ENCODE measurements around the gene HDAC7.
"Not testable (repeated sequence)": the region's sequence is repeated elsewhere in the genome, so short reads cannot be mapped to it uniquely, and the experiment has no call there.

HDAC7 gene

DNA sequence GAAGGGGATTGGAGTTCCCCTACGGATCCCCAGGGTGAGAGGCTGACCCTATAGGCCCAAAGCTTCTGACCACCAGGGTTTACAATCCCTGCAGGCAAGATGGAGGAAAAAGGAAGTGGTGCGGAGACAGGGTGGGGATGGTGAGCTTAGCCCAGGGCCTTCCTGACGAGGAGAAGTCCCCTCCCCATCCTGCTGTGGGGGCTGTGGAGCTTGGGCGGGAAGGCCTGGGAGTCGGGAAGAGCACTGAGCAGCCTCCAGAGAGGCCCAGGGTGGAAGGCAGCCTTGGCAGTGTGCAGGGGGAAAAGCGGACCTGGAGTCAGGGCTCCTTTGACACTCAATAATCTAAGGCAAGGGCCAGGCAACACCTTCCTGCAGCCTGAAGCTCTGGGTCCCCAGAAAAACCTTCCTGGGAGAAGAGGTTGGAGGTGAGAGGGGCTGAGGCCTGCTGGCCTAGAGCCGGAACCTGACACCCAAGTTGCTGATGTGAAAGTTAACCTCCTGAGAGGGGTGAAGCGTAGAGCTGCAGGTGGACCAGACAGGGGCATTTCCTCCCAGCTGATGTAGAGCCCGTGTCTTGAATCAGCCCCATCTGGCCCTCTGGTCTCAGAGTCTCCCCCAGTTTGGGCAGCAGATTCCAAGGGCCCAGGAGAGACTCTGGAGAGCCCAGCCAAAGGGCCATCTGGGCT is 6.0 kb downstream of the HDAC7 start:
- H3K9ac ChIP-seq (ENCODE audit: low read depth in 1 of 2, low read length in 2 of 2), result peak overlapping the region; percentile 73 to 78
- H3K36me3 ChIP-seq (ENCODE audit: control insufficient read depth in 2 of 2, insufficient read depth in 2 of 2, low read length in 2 of 2), result no peaks in the 10 kb centered on the region
- H3K9me3 ChIP-seq (ENCODE audit: control insufficient read depth in 2 of 2, low read length in 2 of 2), result no peaks in the 10 kb centered on the region
- H3K4me3 ChIP-seq (ENCODE audit: low read length in 2 of 2), result peak overlapping the region; percentile 65 to 73
- no peaks in the 10 kb centered on the region for H3K27me3 ChIP-seq (ENCODE audit: control insufficient read depth in 2 of 2, insufficient read depth in 2 of 2, low read length in 2 of 2)
- H3K4me1 ChIP-seq (ENCODE audit: control insufficient read depth in 2 of 2, insufficient read depth in 2 of 2, low read length in 2 of 2), result peaks cover 60 to 76% of the 10 kb centered on the region in 2 donors
- peak overlapping the region; percentile 90 to 94 for H3K27ac ChIP-seq (ENCODE audit: low read depth in 2 of 2, low read length in 2 of 2)

DNA sequence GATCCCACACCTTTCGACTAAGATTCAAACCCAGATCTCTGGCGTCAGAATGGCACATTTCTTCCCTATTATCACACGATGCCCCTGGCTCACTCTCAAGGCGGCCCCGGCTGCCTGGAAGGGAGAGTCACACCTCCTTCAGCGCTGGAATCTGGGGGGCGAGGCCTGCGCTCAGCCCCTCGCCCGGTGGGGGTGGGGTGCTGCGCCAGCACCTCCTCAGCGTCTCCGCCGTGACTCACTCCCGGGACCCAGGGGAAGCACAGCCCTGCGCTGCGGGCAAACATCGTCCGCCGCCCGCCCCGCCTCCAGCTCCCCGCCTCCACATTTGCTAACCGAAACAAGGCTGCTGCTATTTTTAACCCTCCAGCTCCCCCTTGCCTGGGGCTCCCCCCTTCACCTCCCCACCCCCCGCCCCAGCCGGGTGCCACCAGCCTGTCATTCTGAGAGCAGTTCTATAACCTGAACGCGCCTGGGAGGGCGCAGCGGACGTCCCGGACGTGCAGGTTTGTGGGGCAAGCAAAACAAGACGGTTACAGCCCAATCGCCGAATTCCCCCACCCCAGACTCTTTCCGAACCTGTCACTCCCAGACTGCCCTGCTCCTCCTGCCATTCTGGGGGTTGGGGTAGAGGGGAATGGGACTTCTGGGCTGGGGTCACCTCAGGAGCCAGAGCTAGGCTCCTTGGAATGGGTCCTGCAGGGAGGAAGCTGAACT is 6.7 kb downstream of the HDAC7 start:
- H3K27me3 ChIP-seq (ENCODE audit: control insufficient read depth in 2 of 2, insufficient read depth in 2 of 2, low read length in 2 of 2), result no peaks in the 10 kb centered on the region
- peak overlapping the region; percentile 65 to 76 for H3K4me3 ChIP-seq (ENCODE audit: low read length in 2 of 2)
- H3K9me3 ChIP-seq (ENCODE audit: control insufficient read depth in 2 of 2, low read length in 2 of 2), result no peaks in the 10 kb centered on the region
- H3K27ac ChIP-seq (ENCODE audit: low read depth in 2 of 2, low read length in 2 of 2), result peak overlapping the region; percentile 90 to 94
- peak overlapping the region; percentile 73 to 83 for H3K9ac ChIP-seq (ENCODE audit: low read depth in 1 of 2, low read length in 2 of 2)
- peaks cover 59 to 72% of the 10 kb centered on the region in 2 donors for H3K4me1 ChIP-seq (ENCODE audit: control insufficient read depth in 2 of 2, insufficient read depth in 2 of 2, low read length in 2 of 2)
- H3K36me3 ChIP-seq (ENCODE audit: control insufficient read depth in 2 of 2, insufficient read depth in 2 of 2, low read length in 2 of 2), result no peaks in the 10 kb centered on the region

DNA sequence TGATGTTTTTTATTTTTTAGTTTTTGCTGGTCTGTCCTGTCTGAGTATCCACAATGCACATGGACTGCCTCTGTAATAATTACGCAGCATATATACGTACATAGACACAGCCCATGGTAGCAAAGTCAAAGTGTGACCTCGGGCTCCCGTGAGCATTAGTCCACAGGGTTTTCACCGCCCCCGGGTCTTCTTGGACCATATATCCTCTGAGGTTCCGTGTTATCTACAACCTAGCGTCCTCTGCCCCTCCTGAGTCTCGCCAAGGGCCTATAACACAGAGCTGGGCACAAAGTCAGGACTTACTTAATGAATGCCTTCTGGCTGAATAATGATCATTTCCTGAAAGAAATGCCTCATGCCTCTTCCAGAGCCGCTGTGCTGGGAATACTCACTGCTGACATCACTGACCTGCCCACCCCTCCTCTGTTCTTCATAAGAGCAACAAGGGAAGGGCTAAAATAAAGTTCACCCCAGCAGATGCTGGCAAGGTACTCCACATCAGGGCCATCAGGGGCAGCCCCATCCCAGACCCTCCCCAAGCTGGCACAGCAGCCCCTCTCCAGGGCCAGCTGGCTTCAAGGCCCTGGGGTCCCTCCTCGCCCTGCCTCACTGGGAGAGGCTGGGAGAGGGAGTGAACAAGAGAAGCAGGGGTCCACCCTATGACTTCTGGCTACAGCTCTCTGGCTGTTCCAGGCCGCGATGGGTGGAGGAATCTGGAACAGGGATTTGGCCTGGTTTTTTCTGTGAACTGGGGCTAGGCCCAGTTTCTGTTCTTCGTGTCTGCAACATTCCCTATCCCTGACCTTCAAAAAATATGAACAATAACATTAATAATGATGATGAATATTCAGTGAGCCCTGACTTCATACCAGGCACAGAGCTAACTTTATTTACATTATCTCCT is 7.9 kb downstream of the HDAC7 start:
- H3K36me3 ChIP-seq (ENCODE audit: control insufficient read depth in 2 of 2, insufficient read depth in 2 of 2, low read length in 2 of 2), result no peaks in the 10 kb centered on the region
- no peaks in the 10 kb centered on the region for H3K9me3 ChIP-seq (ENCODE audit: control insufficient read depth in 2 of 2, low read length in 2 of 2)
- H3K27me3 ChIP-seq (ENCODE audit: control insufficient read depth in 2 of 2, insufficient read depth in 2 of 2, low read length in 2 of 2), result no peaks in the 10 kb centered on the region
- H3K27ac ChIP-seq (ENCODE audit: low read depth in 2 of 2, low read length in 2 of 2), result peak overlapping the region; percentile 90 to 94
- peak overlapping the region; percentile 65 to 76 for H3K4me3 ChIP-seq (ENCODE audit: low read length in 2 of 2)
- H3K4me1 ChIP-seq (ENCODE audit: control insufficient read depth in 2 of 2, insufficient read depth in 2 of 2, low read length in 2 of 2), result peaks cover 59 to 60% of the 10 kb centered on the region in 2 donors
- H3K9ac ChIP-seq (ENCODE audit: low read depth in 1 of 2, low read length in 2 of 2), result peak overlapping the region; percentile 73 to 83

DNA sequence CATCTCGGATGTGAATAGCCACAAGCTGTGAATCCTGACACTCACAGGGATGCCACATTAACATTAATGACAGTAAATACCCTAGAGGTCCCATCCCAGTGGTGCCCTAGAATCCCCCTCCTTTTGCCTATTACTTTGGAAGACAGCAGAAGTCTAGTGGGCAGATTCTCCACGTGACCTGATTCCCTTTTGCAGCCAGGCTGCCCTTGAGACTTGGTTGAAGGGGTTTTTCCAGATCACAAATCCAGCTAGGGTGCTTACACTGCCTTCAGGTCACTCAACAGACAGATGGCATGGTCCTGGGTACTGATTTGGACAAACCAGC is 8.7 kb downstream of the HDAC7 start:
- no peaks in the 10 kb centered on the region for H3K9me3 ChIP-seq (ENCODE audit: control insufficient read depth in 2 of 2, low read length in 2 of 2)
- no peaks in the 10 kb centered on the region for H3K27me3 ChIP-seq (ENCODE audit: control insufficient read depth in 2 of 2, insufficient read depth in 2 of 2, low read length in 2 of 2)
- H3K27ac ChIP-seq (ENCODE audit: low read depth in 2 of 2, low read length in 2 of 2), result peak overlapping the region; percentile 25 to 94
- H3K4me1 ChIP-seq (ENCODE audit: control insufficient read depth in 2 of 2, insufficient read depth in 2 of 2, low read length in 2 of 2), result peaks cover 58 to 61% of the 10 kb centered on the region in 2 donors
- H3K4me3 ChIP-seq (ENCODE audit: low read length in 2 of 2), result peak overlapping the region in 1 of 2 donors; percentile 4
- no peaks in the 10 kb centered on the region for H3K36me3 ChIP-seq (ENCODE audit: control insufficient read depth in 2 of 2, insufficient read depth in 2 of 2, low read length in 2 of 2)
- peak overlapping the region; percentile 13 to 35 for H3K9ac ChIP-seq (ENCODE audit: low read depth in 1 of 2, low read length in 2 of 2)

DNA sequence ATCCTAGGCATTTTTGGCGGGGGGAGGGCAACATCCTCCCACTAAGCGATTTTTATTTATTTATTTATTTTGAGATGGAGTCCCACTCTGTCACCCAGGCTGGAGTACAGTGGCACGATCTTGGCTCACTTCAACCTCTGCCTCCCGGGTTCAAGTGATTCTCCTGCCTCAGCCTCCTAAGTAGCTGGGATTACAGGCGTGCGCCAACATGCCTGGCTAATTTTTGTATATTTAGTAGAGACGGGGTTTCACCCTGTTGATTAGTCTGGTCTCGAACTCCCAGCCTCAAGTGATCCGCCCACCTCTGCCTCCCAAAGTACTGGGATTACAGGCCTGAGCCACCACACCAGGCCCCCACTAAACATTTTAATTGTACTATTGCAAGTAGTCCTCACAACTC is 10.2 kb downstream of the HDAC7 start:
- H3K27ac ChIP-seq (ENCODE audit: low read depth in 2 of 2, low read length in 2 of 2), result peak overlapping the region in 1 of 2 donors; percentile 94
- not testable (repeated sequence) for H3K36me3 ChIP-seq (ENCODE audit: control insufficient read depth in 2 of 2, insufficient read depth in 2 of 2, low read length in 2 of 2); H3K9me3 ChIP-seq (ENCODE audit: control insufficient read depth in 2 of 2, low read length in 2 of 2); H3K9ac ChIP-seq (ENCODE audit: low read depth in 1 of 2, low read length in 2 of 2); H3K4me3 ChIP-seq (ENCODE audit: low read length in 2 of 2); H3K27me3 ChIP-seq (ENCODE audit: control insufficient read depth in 2 of 2, insufficient read depth in 2 of 2, low read length in 2 of 2)
- peaks cover 56 to 66% of the 10 kb centered on the region in 2 donors for H3K4me1 ChIP-seq (ENCODE audit: control insufficient read depth in 2 of 2, insufficient read depth in 2 of 2, low read length in 2 of 2)

DNA sequence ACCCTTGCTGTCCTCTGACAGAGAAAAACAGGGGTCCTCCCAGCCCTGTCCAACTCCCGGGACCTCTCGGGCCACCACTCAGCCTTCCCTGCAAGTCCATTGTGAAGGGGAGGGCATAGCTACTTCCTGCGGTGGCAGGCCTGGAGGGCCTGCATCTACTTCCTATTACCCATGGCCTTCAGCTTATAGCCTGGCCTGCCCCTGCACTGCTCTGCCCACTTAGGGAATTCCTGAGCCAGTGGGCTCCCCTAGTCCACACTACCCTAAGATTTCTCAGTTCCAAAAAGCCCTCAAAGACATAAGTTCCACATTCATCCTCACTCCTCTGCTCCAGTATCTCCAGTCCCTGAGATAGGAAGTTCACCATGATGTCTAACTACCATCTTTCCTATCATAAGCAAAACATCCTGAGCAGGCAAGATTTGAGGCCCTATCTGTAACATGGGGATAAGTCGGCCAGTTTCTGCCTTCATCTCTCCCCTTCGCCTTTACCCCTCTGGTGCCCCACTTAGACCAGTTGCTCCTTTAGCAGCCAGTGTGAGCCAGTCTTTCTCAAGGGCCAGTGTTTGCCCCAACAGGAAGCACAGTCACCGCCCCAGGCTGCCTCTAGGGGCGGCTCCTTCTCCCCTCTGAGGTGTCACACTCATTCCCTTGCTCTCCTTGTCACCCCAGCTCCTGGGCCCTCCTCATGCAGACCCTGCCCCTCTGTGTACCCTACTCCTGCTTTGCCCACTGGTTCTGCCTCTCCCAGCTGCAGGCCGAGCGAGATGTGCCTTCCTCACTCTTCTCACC is 10.9 kb downstream of the HDAC7 start:
- Histone ChIP-seq H3K9me3 (ENCODE audit: control insufficient read depth in 2 of 2, low read length in 2 of 2) (no peaks in the 10 kb centered on the region), H3K4me1 (ENCODE audit: control insufficient read depth in 2 of 2, insufficient read depth in 2 of 2, low read length in 2 of 2) (peaks cover 50 to 59% of the 10 kb centered on the region in 2 donors), H3K27ac (ENCODE audit: low read depth in 2 of 2, low read length in 2 of 2) (peak overlapping the region; percentile 60 to 78), H3K4me3 (ENCODE audit: low read length in 2 of 2) (peak overlapping the region in 1 of 2 donors; percentile 44), H3K9ac (ENCODE audit: low read depth in 1 of 2, low read length in 2 of 2) (peak overlapping the region in 1 of 2 donors; percentile 60), H3K36me3 (ENCODE audit: control insufficient read depth in 2 of 2, insufficient read depth in 2 of 2, low read length in 2 of 2) (no peaks in the 10 kb centered on the region), H3K27me3 (ENCODE audit: control insufficient read depth in 2 of 2, insufficient read depth in 2 of 2, low read length in 2 of 2) (no peaks in the 10 kb centered on the region)

DNA sequence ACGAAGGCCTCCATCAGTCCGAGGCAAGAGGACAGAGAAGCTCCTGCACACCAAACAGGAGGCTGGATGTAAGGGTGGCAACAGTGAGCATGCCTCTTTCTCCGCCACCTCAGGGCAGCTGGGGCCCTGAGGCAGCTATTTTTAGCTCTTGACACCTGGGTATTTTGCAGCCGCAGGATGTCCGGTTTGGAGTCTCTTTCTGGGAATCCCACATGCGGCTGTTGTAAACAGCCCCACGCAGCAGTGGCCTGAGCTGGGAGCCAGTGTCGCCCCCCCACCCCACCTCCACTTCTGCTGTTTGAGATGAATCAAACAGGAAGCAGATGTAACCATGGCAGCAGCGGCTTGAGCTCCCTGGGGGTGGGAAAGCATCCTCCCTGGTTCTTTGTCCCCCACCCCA is 11.7 kb downstream of the HDAC7 start:
- Histone ChIP-seq H3K36me3 (ENCODE audit: control insufficient read depth in 2 of 2, insufficient read depth in 2 of 2, low read length in 2 of 2) (no peaks in the 10 kb centered on the region), H3K9me3 (ENCODE audit: control insufficient read depth in 2 of 2, low read length in 2 of 2) (no peaks in the 10 kb centered on the region), H3K9ac (ENCODE audit: low read depth in 1 of 2, low read length in 2 of 2) (peak overlapping the region in 1 of 2 donors; percentile 60), H3K4me3 (ENCODE audit: low read length in 2 of 2) (no peak overlapping the region), H3K27ac (ENCODE audit: low read depth in 2 of 2, low read length in 2 of 2) (peak overlapping the region; percentile 60 to 78), H3K4me1 (ENCODE audit: control insufficient read depth in 2 of 2, insufficient read depth in 2 of 2, low read length in 2 of 2) (peaks cover 46 to 57% of the 10 kb centered on the region in 2 donors), H3K27me3 (ENCODE audit: control insufficient read depth in 2 of 2, insufficient read depth in 2 of 2, low read length in 2 of 2) (no peaks in the 10 kb centered on the region)

DNA sequence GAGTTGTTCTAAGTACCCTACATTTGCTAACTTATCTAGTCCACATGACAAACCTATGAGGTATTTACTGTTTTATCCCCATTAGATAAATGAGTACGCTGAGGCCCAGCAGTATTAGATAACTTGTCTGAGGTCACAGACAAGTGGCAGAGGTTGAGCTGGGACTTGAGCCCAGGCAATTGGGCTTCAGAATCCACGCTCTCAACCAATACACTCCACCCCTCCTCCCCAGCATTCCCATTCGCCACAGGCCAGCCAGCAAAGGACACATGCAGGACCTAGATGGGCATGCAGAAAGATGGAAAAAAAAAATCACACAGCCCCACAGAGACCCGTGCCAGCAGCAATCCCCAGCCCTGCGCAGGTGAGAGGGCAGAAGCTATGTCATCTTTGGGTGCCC is 12.4 kb downstream of the HDAC7 start:
- no peaks in the 10 kb centered on the region for H3K36me3 ChIP-seq (ENCODE audit: control insufficient read depth in 2 of 2, insufficient read depth in 2 of 2, low read length in 2 of 2)
- no peak overlapping the region for H3K9ac ChIP-seq (ENCODE audit: low read depth in 1 of 2, low read length in 2 of 2)
- peak overlapping the region; percentile 0 to 78 for H3K27ac ChIP-seq (ENCODE audit: low read depth in 2 of 2, low read length in 2 of 2)
- no peak overlapping the region for H3K4me3 ChIP-seq (ENCODE audit: low read length in 2 of 2)
- no peaks in the 10 kb centered on the region for H3K27me3 ChIP-seq (ENCODE audit: control insufficient read depth in 2 of 2, insufficient read depth in 2 of 2, low read length in 2 of 2)
- no peaks in the 10 kb centered on the region for H3K9me3 ChIP-seq (ENCODE audit: control insufficient read depth in 2 of 2, low read length in 2 of 2)
- H3K4me1 ChIP-seq (ENCODE audit: control insufficient read depth in 2 of 2, insufficient read depth in 2 of 2, low read length in 2 of 2), result peaks cover 41 to 62% of the 10 kb centered on the region in 2 donors

DNA sequence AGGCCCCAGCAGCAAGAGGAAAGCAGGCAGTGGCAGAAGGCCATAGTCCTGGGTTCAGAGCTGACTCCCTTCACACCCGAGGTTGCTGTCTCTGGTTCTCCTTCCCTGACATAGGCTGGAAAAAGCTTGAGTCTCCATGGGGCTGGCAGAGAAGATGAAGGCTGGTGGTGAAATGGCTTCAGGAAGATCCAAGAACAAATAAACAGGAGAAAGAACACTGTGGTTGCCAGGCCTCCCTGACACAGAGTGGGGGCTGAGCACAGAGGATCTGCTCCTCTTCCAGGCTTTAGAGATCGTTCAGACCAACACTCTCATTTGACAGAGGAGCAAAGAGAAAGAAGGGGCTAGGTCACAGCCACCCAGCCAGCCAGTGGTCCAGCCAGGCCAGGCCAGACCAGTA is 14.3 kb downstream of the HDAC7 start:
- Histone ChIP-seq H3K27ac (ENCODE audit: low read depth in 2 of 2, low read length in 2 of 2) (no peak overlapping the region), H3K4me1 (ENCODE audit: control insufficient read depth in 2 of 2, insufficient read depth in 2 of 2, low read length in 2 of 2) (peaks cover 26 to 57% of the 10 kb centered on the region in 2 donors), H3K9ac (ENCODE audit: low read depth in 1 of 2, low read length in 2 of 2) (no peak overlapping the region), H3K4me3 (ENCODE audit: low read length in 2 of 2) (no peak overlapping the region), H3K9me3 (ENCODE audit: control insufficient read depth in 2 of 2, low read length in 2 of 2) (no peaks in the 10 kb centered on the region), H3K36me3 (ENCODE audit: control insufficient read depth in 2 of 2, insufficient read depth in 2 of 2, low read length in 2 of 2) (no peaks in the 10 kb centered on the region), H3K27me3 (ENCODE audit: control insufficient read depth in 2 of 2, insufficient read depth in 2 of 2, low read length in 2 of 2) (no peaks in the 10 kb centered on the region)
